Neural cell (in vitro differentiated cells): ENCODE data around the gene VAV2. TPM values are rescaled to one million over a fixed set of nuclear protein-coding genes. Genes with fewer than 3 reads are reported as not detected.

Source experiments
- H2AFZ ChIP-seq: fragments of 200-600, 300-800 bp; sonication (generic), shearing (Covaris generic); 2 replicates; pipeline ENCODE4 v1.6.0; 2014; ENCODE audit warnings: low read depth, mild to moderate bottlenecking, antibody characterized with exemption, low read length, moderate library complexity
- H3F3A ChIP-seq: fragments of 200-600 bp; shearing (Covaris generic); 2 replicates; pipeline ENCODE4 v1.6.1; 2016; ENCODE audit warnings: mild to moderate bottlenecking, moderate library complexity, mixed read lengths, antibody characterized with exemption, low read length; ENCODE audit not compliant: insufficient read depth, poor library complexity, severe bottlenecking
- H3K27ac ChIP-seq: fragments of 200-600, 300-800 bp; sonication (generic), shearing (Covaris generic); 2 replicates; pipeline ENCODE4 v1.5.1; 2014; ENCODE audit warnings: mild to moderate bottlenecking, low read length, moderate library complexity
- H3K27me3 ChIP-seq: fragments of 300-800, 200-600 bp; sonication (generic), shearing (Covaris generic); 2 replicates; pipeline ENCODE4 v1.6.0; 2014; ENCODE audit warnings: mild to moderate bottlenecking, low read depth, low read length, moderate library complexity; ENCODE audit not compliant: insufficient read depth
- H3K36me3 ChIP-seq: fragments of 300-800, 200-600 bp; sonication (generic), shearing (Covaris generic); 2 replicates; pipeline ENCODE4 v1.5.1; 2014; ENCODE audit warnings: mild to moderate bottlenecking, antibody characterized with exemption, low read length, moderate library complexity; ENCODE audit not compliant: insufficient read depth
- H3K4me2 ChIP-seq: fragments of 300-800, 200-600 bp; sonication (generic), shearing (Covaris generic); 2 replicates; pipeline ENCODE4 v1.6.0; 2014; ENCODE audit warnings: mild to moderate bottlenecking, low read length
- H3K4me3 ChIP-seq: fragments of 300-800, 200-600 bp; sonication (generic), shearing (Covaris generic); 2 replicates; pipeline ENCODE4 v1.5.1; 2014; ENCODE audit warnings: mild to moderate bottlenecking, low read length, moderate library complexity
- H3K79me2 ChIP-seq: fragments of 200-600 bp; shearing (Covaris generic); replicated peaks from 2 replicates; pipeline ENCODE4 v1.6.0; 2014; ENCODE audit warnings: mild to moderate bottlenecking, low read length, moderate library complexity; ENCODE audit not compliant: insufficient read depth
- H3K9ac ChIP-seq: fragments of 300-800, 200-600 bp; sonication (generic), shearing (Covaris generic); 2 replicates; pipeline ENCODE4 v1.6.1; 2016; ENCODE audit warnings: mild to moderate bottlenecking, low read length, mixed read lengths
- H3K9me2 ChIP-seq: fragments of 200-600 bp; shearing (Covaris generic); 2 replicates; pipeline ENCODE4 v1.6.1; 2016; ENCODE audit warnings: mild to moderate bottlenecking, low read length, mixed read lengths; ENCODE audit not compliant: insufficient read depth
- H3K9me3 ChIP-seq: fragments of 200-600, 300-800 bp; sonication (generic), shearing (Covaris generic); 2 replicates; pipeline ENCODE4 v1.6.1; 2016; ENCODE audit warnings: mild to moderate bottlenecking, mixed run types, low read length, moderate library complexity, mixed read lengths
- H4K20me1 ChIP-seq: fragments of 200-600 bp; shearing (Covaris generic); 2 replicates; pipeline ENCODE4 v1.6.1; 2016; ENCODE audit warnings: mild to moderate bottlenecking, mixed run types; ENCODE audit not compliant: insufficient read depth
- EP300 ChIP-seq: fragments of 450-650 bp; conservative IDR thresholded peaks from 2 replicates; pipeline ENCODE4 v1.6.1; 2014; ENCODE audit warnings: antibody characterized with exemption, mild to moderate bottlenecking, moderate library complexity; ENCODE audit not compliant: poor library complexity, severe bottlenecking
- EZH2 ChIP-seq: fragments of 200-600, 300-800 bp; shearing (Covaris generic), sonication (generic); IDR thresholded peaks from 2 replicates; pipeline ENCODE4 v1.6.1; 2014; ENCODE audit warnings: antibody characterized with exemption, low read length, borderline replicate concordance, mild to moderate bottlenecking; ENCODE audit not compliant: insufficient read depth, poor library complexity, severe bottlenecking
- MXI1 ChIP-seq: fragments of 450-650 bp; conservative IDR thresholded peaks from 2 replicates; pipeline ENCODE4 v1.6.1; 2014; ENCODE audit warnings: antibody characterized with exemption, mild to moderate bottlenecking; ENCODE audit not compliant: poor library complexity, severe bottlenecking
- POLR2AphosphoS5 ChIP-seq: IDR thresholded peaks from 2 replicates; pipeline ENCODE4 v1.6.1; 2012
- RAD21 ChIP-seq: fragments of 450-650 bp; conservative IDR thresholded peaks from 2 replicates; pipeline ENCODE4 v1.6.1; 2014; ENCODE audit warnings: antibody characterized with exemption, mild to moderate bottlenecking, moderate library complexity
- SMC3 ChIP-seq: fragments of 450-650 bp; conservative IDR thresholded peaks from 2 replicates; pipeline ENCODE4 v1.6.1; 2014; ENCODE audit warnings: antibody characterized with exemption, mild to moderate bottlenecking, moderate library complexity; ENCODE audit not compliant: poor library complexity
- TAF1 ChIP-seq: IDR thresholded peaks from 2 replicates; pipeline ENCODE4 v1.6.1; 2012; ENCODE audit warnings: low read depth
- polyA plus RNA-seq: library from polyadenylated mRNA; depleted of rRNA; stranded (reverse); fragments of >200 nt; gene quantifications from 2 replicates; pipeline ENCODE4 v1.2.3, GENCODE V29; 2014
- TF ChIP-seq, protein P1 (sequence below): IDR thresholded peaks from 2 replicates; pipeline ENCODE4 v1.6.1; 2012; ENCODE audit warnings: borderline replicate concordance
- TF ChIP-seq, protein P2 (sequence below): fragments of 450-650 bp; IDR thresholded peaks from 2 replicates; pipeline ENCODE4 v1.5.1; 2014; ENCODE audit warnings: antibody characterized with exemption, mild to moderate bottlenecking, moderate library complexity; ENCODE audit not compliant: poor library complexity, severe bottlenecking

The VAV2 gene
- polyA plus RNA-seq, 1 donor from 2014 or later = 35.2 TPM

DNA sequence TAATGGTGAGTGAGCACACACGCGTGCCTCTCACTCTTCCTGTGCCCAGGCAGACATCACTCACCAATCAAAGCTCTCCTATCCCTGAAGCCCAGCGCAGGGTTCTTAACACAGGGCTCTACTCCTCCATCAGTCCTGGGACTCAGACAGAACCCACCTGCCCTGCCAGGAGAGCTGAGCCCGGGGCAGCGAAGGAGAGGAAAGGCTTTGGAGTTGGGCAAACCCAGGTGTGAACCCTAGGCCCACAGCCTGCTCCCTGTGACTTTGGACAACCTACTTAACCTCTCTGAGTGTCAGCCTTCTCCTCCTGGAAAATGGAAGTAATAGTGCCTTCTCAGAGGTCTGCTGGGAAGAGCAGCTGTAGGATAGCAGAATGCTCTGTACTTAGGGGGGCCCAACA is 155.3 kb downstream of the VAV2 start:
- Histone ChIP-seq H3F3A (no peaks in the 10 kb centered on the region), H3K9me3 (no peaks in the 10 kb centered on the region), H3K4me3 (no peak overlapping the region), H3K79me2 (no peaks in the 10 kb centered on the region), H4K20me1 (no peaks in the 10 kb centered on the region), H3K27ac (no peak overlapping the region), H3K4me2 (no peak overlapping the region), H3K9me2 (no peaks in the 10 kb centered on the region), H3K27me3 (no peaks in the 10 kb centered on the region), H3K36me3 (no peaks in the 10 kb centered on the region), H2AFZ (no peak overlapping the region), H3K9ac (no peak overlapping the region)
- TF ChIP-seq, protein P1, sequence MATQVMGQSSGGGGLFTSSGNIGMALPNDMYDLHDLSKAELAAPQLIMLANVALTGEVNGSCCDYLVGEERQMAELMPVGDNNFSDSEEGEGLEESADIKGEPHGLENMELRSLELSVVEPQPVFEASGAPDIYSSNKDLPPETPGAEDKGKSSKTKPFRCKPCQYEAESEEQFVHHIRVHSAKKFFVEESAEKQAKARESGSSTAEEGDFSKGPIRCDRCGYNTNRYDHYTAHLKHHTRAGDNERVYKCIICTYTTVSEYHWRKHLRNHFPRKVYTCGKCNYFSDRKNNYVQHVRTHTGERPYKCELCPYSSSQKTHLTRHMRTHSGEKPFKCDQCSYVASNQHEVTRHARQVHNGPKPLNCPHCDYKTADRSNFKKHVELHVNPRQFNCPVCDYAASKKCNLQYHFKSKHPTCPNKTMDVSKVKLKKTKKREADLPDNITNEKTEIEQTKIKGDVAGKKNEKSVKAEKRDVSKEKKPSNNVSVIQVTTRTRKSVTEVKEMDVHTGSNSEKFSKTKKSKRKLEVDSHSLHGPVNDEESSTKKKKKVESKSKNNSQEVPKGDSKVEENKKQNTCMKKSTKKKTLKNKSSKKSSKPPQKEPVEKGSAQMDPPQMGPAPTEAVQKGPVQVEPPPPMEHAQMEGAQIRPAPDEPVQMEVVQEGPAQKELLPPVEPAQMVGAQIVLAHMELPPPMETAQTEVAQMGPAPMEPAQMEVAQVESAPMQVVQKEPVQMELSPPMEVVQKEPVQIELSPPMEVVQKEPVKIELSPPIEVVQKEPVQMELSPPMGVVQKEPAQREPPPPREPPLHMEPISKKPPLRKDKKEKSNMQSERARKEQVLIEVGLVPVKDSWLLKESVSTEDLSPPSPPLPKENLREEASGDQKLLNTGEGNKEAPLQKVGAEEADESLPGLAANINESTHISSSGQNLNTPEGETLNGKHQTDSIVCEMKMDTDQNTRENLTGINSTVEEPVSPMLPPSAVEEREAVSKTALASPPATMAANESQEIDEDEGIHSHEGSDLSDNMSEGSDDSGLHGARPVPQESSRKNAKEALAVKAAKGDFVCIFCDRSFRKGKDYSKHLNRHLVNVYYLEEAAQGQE = no peak

DNA sequence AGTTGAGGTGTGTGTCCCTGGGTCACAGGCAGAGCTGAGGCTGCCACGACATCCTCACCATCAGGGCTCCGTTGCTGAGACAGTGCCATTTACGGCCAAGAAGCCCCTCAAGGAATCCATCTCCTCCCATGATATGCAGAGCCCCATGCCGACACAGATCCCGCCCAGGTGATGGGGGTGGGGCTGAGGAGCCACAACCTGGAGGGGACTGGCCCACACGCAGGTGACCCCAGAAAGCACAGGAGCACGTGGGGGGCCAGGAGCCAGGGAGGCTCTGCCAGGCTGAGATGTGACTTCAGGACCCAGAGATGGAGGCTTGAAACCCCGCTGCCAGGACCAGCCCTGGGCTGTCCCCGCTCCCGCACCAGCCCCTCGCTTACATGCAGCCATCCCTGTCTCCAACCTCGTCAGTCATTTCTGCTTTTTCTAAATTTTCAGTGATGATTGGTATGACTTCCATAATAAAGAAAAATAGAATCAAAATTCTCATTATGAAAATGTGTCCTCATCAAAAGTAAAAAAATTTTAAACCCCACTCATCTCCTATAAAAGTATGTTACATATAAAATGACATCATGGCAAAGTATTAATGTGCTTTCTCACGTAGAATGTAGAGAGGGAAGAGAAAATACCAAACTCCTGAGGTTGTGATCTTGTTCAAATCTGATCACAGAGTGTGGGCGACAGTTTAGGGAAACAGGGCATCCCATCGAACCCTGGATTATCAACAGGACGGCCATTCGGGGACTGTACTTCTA is 155.9 kb downstream of the VAV2 start:
- Histone ChIP-seq H3K27ac (no peak overlapping the region), H3K27me3 (no peaks in the 10 kb centered on the region), H3K9ac (no peak overlapping the region), H3K79me2 (no peaks in the 10 kb centered on the region), H3K36me3 (no peaks in the 10 kb centered on the region), H3K4me2 (no peak overlapping the region), H3K9me3 (no peaks in the 10 kb centered on the region), H2AFZ (no peak overlapping the region), H3K9me2 (no peaks in the 10 kb centered on the region), H3F3A (no peaks in the 10 kb centered on the region), H3K4me3 (no peak overlapping the region), H4K20me1 (no peaks in the 10 kb centered on the region)
- TF ChIP-seq POLR2AphosphoS5 (no peak), SMC3 (no peak), MXI1 (no peak), EZH2 (no peak), EP300 (no peak), TAF1 (no peak), RAD21 (no peak)
- TF ChIP-seq, protein P2, sequence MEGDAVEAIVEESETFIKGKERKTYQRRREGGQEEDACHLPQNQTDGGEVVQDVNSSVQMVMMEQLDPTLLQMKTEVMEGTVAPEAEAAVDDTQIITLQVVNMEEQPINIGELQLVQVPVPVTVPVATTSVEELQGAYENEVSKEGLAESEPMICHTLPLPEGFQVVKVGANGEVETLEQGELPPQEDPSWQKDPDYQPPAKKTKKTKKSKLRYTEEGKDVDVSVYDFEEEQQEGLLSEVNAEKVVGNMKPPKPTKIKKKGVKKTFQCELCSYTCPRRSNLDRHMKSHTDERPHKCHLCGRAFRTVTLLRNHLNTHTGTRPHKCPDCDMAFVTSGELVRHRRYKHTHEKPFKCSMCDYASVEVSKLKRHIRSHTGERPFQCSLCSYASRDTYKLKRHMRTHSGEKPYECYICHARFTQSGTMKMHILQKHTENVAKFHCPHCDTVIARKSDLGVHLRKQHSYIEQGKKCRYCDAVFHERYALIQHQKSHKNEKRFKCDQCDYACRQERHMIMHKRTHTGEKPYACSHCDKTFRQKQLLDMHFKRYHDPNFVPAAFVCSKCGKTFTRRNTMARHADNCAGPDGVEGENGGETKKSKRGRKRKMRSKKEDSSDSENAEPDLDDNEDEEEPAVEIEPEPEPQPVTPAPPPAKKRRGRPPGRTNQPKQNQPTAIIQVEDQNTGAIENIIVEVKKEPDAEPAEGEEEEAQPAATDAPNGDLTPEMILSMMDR = no peak
- TF ChIP-seq, protein P1 = no peak
